DND-41 (cell line): ENCODE results near the gene CLOCK.

Experiments used
- CTCF ChIP-seq: IDR thresholded peaks from 2 replicates; pipeline ENCODE4 v1.5.1; 2012; ENCODE audit warnings: borderline replicate concordance, low read length, moderate library complexity, mild to moderate bottlenecking; ENCODE audit not compliant: poor library complexity, severe bottlenecking; ENCODE audit errors: extremely low read depth
- EZH2 ChIP-seq: IDR thresholded peaks from 3 replicates; pipeline ENCODE4 v1.6.1; 2012; ENCODE audit warnings: borderline replicate concordance, low read depth, mild to moderate bottlenecking, moderate library complexity, low read length, inconsistent platforms; ENCODE audit not compliant: severe bottlenecking

- TF ChIP-seq CTCF (no peak), EZH2 (no peak)
Observed at GRCh38 chr4:55393461-55394320, 153.0 kb downstream of the CLOCK start.
